HepG2 (cell line): ENCODE results near the gene ZG16. TPM values are rescaled to one million over a fixed set of nuclear protein-coding genes. Genes with fewer than 3 reads are reported as not detected.

ENCODE experiments used
- ARNTL ChIP-seq: sonication (generic); formaldehyde crosslinking; IDR thresholded peaks from 2 replicates; pipeline ENCODE4 v1.4.0; 2020; ENCODE audit warnings: mild to moderate bottlenecking, missing genetic modification reagents
- ESRRA ChIP-seq: sonication (generic); formaldehyde crosslinking; IDR thresholded peaks from 2 replicates; pipeline ENCODE4 v1.5.1; 2020; ENCODE audit warnings: mild to moderate bottlenecking, low read depth, missing genetic modification reagents
- FOXA3 ChIP-seq: IDR thresholded peaks from 2 replicates; pipeline ENCODE4 v1.6.1; 2016; ENCODE audit warnings: missing genetic modification reagents, missing compliant biosample characterization
- HMGA1 ChIP-seq: sonication (generic); formaldehyde crosslinking; conservative IDR thresholded peaks from 2 replicates; pipeline ENCODE4 v1.4.0; 2020; ENCODE audit warnings: missing genetic modification reagents
- IRF2 ChIP-seq: IDR thresholded peaks from 2 replicates; pipeline ENCODE4 v1.6.1; 2018; ENCODE audit warnings: missing genetic modification reagents, missing compliant biosample characterization
- MAZ ChIP-seq, 2 experiments: sonication (generic) in 1 of 2; formaldehyde crosslinking in 1 of 2; IDR thresholded peaks; 2 replicates each; pipeline versions ENCODE4 v1.5.0 to v1.6.1; 2012 to 2020; ENCODE audit warnings: low read depth in 2 of 2, mild to moderate bottlenecking in 2 of 2, borderline replicate concordance in 1 of 2, improper control_type of control experiment in 1 of 2, low read length in 1 of 2, missing genetic modification reagents in 1 of 2, moderate library complexity in 1 of 2
- MEIS2 ChIP-seq: sonication (generic); formaldehyde crosslinking; IDR thresholded peaks from 2 replicates; pipeline ENCODE4 v1.9.0; 2021; ENCODE audit warnings: mild to moderate bottlenecking, missing genetic modification reagents
- MIER2 ChIP-seq: IDR thresholded peaks from 2 replicates; pipeline ENCODE4 v1.6.1; 2016; ENCODE audit warnings: missing biosample characterization, missing genetic modification reagents
- NFIB ChIP-seq: sonication (generic); formaldehyde crosslinking; IDR thresholded peaks from 2 replicates; pipeline ENCODE4 v1.9.0; 2021; ENCODE audit warnings: missing genetic modification reagents, mild to moderate bottlenecking, borderline replicate concordance
- NR2F2 ChIP-seq: IDR thresholded peaks from 2 replicates; pipeline ENCODE4 v1.6.1; 2012; ENCODE audit warnings: low read depth, inconsistent platforms, borderline replicate concordance
- PATZ1 ChIP-seq: sonication (generic); formaldehyde crosslinking; IDR thresholded peaks from 2 replicates; pipeline ENCODE4 v1.4.0; 2020; ENCODE audit warnings: missing genetic modification reagents
- PLRG1 ChIP-seq: fragments of 450-650 bp; conservative IDR thresholded peaks from 2 replicates; pipeline ENCODE4 v1.6.1; 2016
- SATB2 ChIP-seq: sonication (generic); formaldehyde crosslinking; IDR thresholded peaks from 2 replicates; pipeline ENCODE4 v1.5.0; 2020; ENCODE audit warnings: missing genetic modification reagents
- SNAPC4 ChIP-seq: sonication (generic); formaldehyde crosslinking; IDR thresholded peaks from 2 replicates; pipeline ENCODE4 v1.4.0; 2020; ENCODE audit warnings: mild to moderate bottlenecking, missing genetic modification reagents
- TAF15 ChIP-seq: fragments of 200-400 bp; formaldehyde crosslinking; IDR thresholded peaks from one replicate; pipeline ENCODE4 v1.6.1; 2018; ENCODE audit warnings: mild to moderate bottlenecking, low read depth, low read length; ENCODE audit not compliant: poor library complexity, severe bottlenecking
- ZBTB1 ChIP-seq: sonication (generic); formaldehyde crosslinking; IDR thresholded peaks from 2 replicates; pipeline ENCODE4 v1.4.0; 2020; ENCODE audit warnings: missing genetic modification reagents, borderline replicate concordance
- ZFP62 ChIP-seq: sonication (generic); formaldehyde crosslinking; IDR thresholded peaks from 2 replicates; pipeline ENCODE4 v1.4.0; 2020; ENCODE audit warnings: missing genetic modification reagents
- ZNF577 ChIP-seq: sonication (generic); formaldehyde crosslinking; IDR thresholded peaks from 2 replicates; pipeline ENCODE4 v1.4.0; 2020; ENCODE audit warnings: mild to moderate bottlenecking, low read depth, missing genetic modification reagents, borderline replicate concordance
- polyA plus RNA-seq, 8 experiments: library from polyadenylated mRNA; depleted of rRNA in 3 of 8; stranded (reverse) in 7 of 8; unstranded in 1 of 8; fragments of >200 nt; fragmentation: Illumina TruSeq in 4 of 8; extraction: Trizol in 4 of 8; gene quantifications; 2 replicates each; pipeline versions ENCODE4 v1.2.1 to v1.2.3, GENCODE V29; 2011 to 2016; ENCODE audit warnings: low read depth in 4 of 8, missing spikeins in 1 of 8, mixed read lengths in 1 of 8; ENCODE audit not compliant: insufficient read depth in 1 of 8
- total RNA-seq, 5 experiments: library from RNA; depleted of rRNA; stranded (reverse); fragments of >200 nt; fragmentation: Illumina TruSeq; extraction: Trizol; gene quantifications; 2 replicates each; pipeline ENCODE4 v1.2.3, GENCODE V29; 2016; ENCODE audit warnings: low read depth in 1 of 5
- TF ChIP-seq, protein P1 (sequence below): IDR thresholded peaks from 2 replicates; pipeline ENCODE4 v1.6.1; 2016
- TF ChIP-seq, protein P2 (sequence below): sonication (generic); formaldehyde crosslinking; IDR thresholded peaks from 2 replicates; pipeline ENCODE4 v1.5.0; 2020; ENCODE audit warnings: mild to moderate bottlenecking, missing genetic modification reagents, moderate library complexity

The ZG16 gene
- total and polyA plus RNA-seq, 2 of the 13 experiments (the other 11 are each of a cell fraction or from before 2014, with no cell fraction given), result 0.04 to 0.07 TPM

DNA sequence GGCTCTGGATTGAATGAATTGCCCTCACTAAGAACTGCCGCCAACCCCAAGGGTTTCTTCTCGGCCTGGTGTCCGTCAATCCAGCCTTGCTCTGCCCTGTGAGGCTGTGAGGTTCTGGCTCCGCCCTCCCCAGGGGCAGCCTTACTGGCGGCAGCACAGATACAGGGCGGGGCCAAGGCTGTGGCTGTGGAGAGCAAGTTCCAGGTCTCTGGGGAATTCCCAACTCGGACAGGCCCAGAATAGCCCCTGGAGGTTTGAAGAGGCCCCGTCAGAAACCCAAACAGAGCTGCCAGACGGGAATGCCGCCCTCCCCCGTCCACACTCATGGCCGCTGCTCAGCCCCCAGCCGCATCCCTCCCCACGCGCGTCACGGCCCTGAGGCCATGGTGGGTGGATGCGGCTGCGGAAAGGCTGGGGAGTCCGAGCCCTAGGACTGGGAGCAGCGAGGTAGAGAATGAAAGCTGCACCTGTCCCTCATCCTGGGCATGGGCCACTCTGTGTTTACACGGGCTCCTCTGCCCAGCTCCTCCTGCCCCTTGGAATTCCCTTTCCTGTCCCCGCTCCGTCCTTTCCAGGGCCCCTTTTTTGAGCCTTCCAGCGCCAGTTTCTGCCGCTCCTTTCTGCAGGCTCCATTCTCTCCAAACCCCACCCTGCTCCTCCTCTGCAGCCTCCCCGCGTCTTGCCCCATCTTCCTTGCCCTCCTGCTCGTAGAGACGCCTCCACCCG, 33.3 kb downstream of the ZG16 start (continued):
- TF ChIP-seq, protein P1, sequence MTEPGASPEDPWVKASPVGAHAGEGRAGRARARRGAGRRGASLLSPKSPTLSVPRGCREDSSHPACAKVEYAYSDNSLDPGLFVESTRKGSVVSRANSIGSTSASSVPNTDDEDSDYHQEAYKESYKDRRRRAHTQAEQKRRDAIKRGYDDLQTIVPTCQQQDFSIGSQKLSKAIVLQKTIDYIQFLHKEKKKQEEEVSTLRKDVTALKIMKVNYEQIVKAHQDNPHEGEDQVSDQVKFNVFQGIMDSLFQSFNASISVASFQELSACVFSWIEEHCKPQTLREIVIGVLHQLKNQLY, result 0 out of 2 replicates have a peak, but pooled peaks have one; percentile 5
- TF ChIP-seq ARNTL (CRISPR knock-in tag), result no peak
- peak; percentile 67; the same call in 1 of the 2 replicates for TF ChIP-seq SNAPC4 (CRISPR knock-in tag)
- no peak for TF ChIP-seq ESRRA (CRISPR knock-in tag)
- TF ChIP-seq FOXA3, result peak; percentile 53
- TF ChIP-seq PLRG1, result no peak
- no peak for TF ChIP-seq HMGA1
- TF ChIP-seq, protein P2, sequence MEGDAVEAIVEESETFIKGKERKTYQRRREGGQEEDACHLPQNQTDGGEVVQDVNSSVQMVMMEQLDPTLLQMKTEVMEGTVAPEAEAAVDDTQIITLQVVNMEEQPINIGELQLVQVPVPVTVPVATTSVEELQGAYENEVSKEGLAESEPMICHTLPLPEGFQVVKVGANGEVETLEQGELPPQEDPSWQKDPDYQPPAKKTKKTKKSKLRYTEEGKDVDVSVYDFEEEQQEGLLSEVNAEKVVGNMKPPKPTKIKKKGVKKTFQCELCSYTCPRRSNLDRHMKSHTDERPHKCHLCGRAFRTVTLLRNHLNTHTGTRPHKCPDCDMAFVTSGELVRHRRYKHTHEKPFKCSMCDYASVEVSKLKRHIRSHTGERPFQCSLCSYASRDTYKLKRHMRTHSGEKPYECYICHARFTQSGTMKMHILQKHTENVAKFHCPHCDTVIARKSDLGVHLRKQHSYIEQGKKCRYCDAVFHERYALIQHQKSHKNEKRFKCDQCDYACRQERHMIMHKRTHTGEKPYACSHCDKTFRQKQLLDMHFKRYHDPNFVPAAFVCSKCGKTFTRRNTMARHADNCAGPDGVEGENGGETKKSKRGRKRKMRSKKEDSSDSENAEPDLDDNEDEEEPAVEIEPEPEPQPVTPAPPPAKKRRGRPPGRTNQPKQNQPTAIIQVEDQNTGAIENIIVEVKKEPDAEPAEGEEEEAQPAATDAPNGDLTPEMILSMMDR (CRISPR knock-in tag), result peak; percentile 4; the same call in 1 of the 2 replicates
- TF ChIP-seq ZFP62 (CRISPR knock-in tag), result no peak
- no peak for TF ChIP-seq ZNF577 (CRISPR knock-in tag)
- no peak for TF ChIP-seq MEIS2 (CRISPR knock-in tag)
- peak; percentile 73 for TF ChIP-seq PATZ1 (CRISPR knock-in tag)
- TF ChIP-seq IRF2 (CRISPR knock-in tag), result peak; percentile 37; the same call in 1 of the 2 replicates
- no peak for TF ChIP-seq SATB2 (CRISPR knock-in tag)
- TF ChIP-seq MIER2 (CRISPR knock-in tag), result 0 out of 2 replicates have a peak, but pooled peaks have one; percentile 45
- no peak for TF ChIP-seq NFIB
- no peak for TF ChIP-seq NR2F2
- 0 out of 2 replicates have a peak, but pooled peaks have one; percentile 20 for TF ChIP-seq ZBTB1 (CRISPR knock-in tag)
- peak; percentile 45; the same call in 1 of the 2 replicates for TF ChIP-seq MAZ (IDR thresholded peaks at IDR 0.05; ENCODE audit: borderline replicate concordance, low read depth, low read length)
- TF ChIP-seq MAZ (CRISPR knock-in tag; IDR thresholded peaks at IDR 0.05; ENCODE audit: low read depth), result no peak; the same call in 1 of the 2 replicates
- peak; percentile 93 for TF ChIP-seq TAF15
